ENCODE measurements around the gene TCERG1.

Gene TCERG1

GRCh38 chr5:146446861-146447733, at the start of gene TCERG1:
TSS of gene TCERG1 (plus strand) at chr5:146447333. CDS start at chr5:146447350, 17 bp downstream.
- peak; percentile 100 for DNase-seq

- no peak for DNase-seq
These were observed 48.3 kb upstream of the TCERG1 start for GRCh38 chr5:146398826-146399225.

GRCh38 chr5:146399481-146399880, 47.7 kb upstream of the TCERG1 start:
- no peak for DNase-seq

- peak; percentile 61 for DNase-seq
These were observed 46.9 kb upstream of the TCERG1 start for GRCh38 chr5:146400201-146400600.

- DNase-seq = no peak
These were observed 46.1 kb upstream of the TCERG1 start for GRCh38 chr5:146401021-146401420.

- no peak for DNase-seq
These were observed 44.2 kb upstream of the TCERG1 start for GRCh38 chr5:146402949-146403348.

- DNase-seq = peak; percentile 58
These were observed 38.0 kb upstream of the TCERG1 start for GRCh38 chr5:146409054-146409671.

GRCh38 chr5:146410272-146410671, 36.9 kb upstream of the TCERG1 start:
- no peak for DNase-seq

- DNase-seq = no peak
These were observed 27.4 kb upstream of the TCERG1 start for GRCh38 chr5:146419696-146420095.

GRCh38 chr5:146425023-146425422, 22.1 kb upstream of the TCERG1 start:
- DNase-seq = peak; percentile 34

- DNase-seq = no peak
These were observed 20.8 kb upstream of the TCERG1 start for GRCh38 chr5:146426305-146426704.

GRCh38 chr5:146426853-146427618, 20.1 kb upstream of the TCERG1 start:
- DNase-seq = peak; percentile 73

- no peak for DNase-seq
These were observed 19.5 kb upstream of the TCERG1 start for GRCh38 chr5:146427619-146427997.

GRCh38 chr5:146428658-146429057, 18.5 kb upstream of the TCERG1 start:
- peak; percentile 71 for DNase-seq

- no peak for DNase-seq
These were observed 6.8 kb upstream of the TCERG1 start for GRCh38 chr5:146440353-146440752.

- DNase-seq = peak; percentile 21
These were observed 6.2 kb upstream of the TCERG1 start for GRCh38 chr5:146440870-146441495.

- no peak for DNase-seq
These were observed 5.2 kb upstream of the TCERG1 start for GRCh38 chr5:146441896-146442295.

GRCh38 chr5:146447734-146448380, 724 bp downstream of the TCERG1 start:
- DNase-seq = peak; percentile 59

- DNase-seq = no peak
These were observed 1.8 kb downstream of the TCERG1 start for GRCh38 chr5:146448783-146449519.

GRCh38 chr5:146450002-146450401, 2.9 kb downstream of the TCERG1 start:
- no peak for DNase-seq

- DNase-seq = peak; percentile 15
These were observed 4.3 kb downstream of the TCERG1 start for GRCh38 chr5:146451411-146451810.

GRCh38 chr5:146457431-146457830, 10.3 kb downstream of the TCERG1 start:
- no peak for DNase-seq
